Measurements from ENCODE around the gene LIFR.
"Not testable (repeated sequence)": the region's sequence is repeated elsewhere in the genome, so short reads cannot be mapped to it uniquely, and the experiment has no call there.

Gene LIFR

GRCh38 chr5:38582293-38582974 lies 26.0 kb upstream of the LIFR start:
- DNase-seq (ENCODE audit: low read depth, low spot score): no peak
- Histone ChIP-seq H3K27ac (ENCODE audit: low read length) (no peak overlapping the region), H3K9me3 (ENCODE audit: control insufficient read depth, insufficient read depth, low read length) (no peaks in the 10 kb centered on the region), H3K4me1 (ENCODE audit: control insufficient read depth, insufficient read depth, low read length) (no peaks in the 10 kb centered on the region), H3K4me3 (ENCODE audit: low read length) (no peak overlapping the region), H3K27me3 (ENCODE audit: control insufficient read depth, insufficient read depth, low read length) (no peaks in the 10 kb centered on the region), H3K36me3 (ENCODE audit: control insufficient read depth, insufficient read depth, low read length) (no peaks in the 10 kb centered on the region)
- WGBS (ENCODE audit: insufficient coverage, insufficient read length): no CpG with 5 or more reads among the region's 5 CpGs

GRCh38 chr5:38581597-38581996 lies 25.2 kb upstream of the LIFR start:
- Histone ChIP-seq H3K9me3 (ENCODE audit: control insufficient read depth, insufficient read depth, low read length) (no peaks in the 10 kb centered on the region), H3K27ac (ENCODE audit: low read length) (no peak overlapping the region), H3K4me3 (ENCODE audit: low read length) (no peak overlapping the region), H3K4me1 (ENCODE audit: control insufficient read depth, insufficient read depth, low read length) (no peaks in the 10 kb centered on the region), H3K36me3 (ENCODE audit: control insufficient read depth, insufficient read depth, low read length) (no peaks in the 10 kb centered on the region), H3K27me3 (ENCODE audit: control insufficient read depth, insufficient read depth, low read length) (no peaks in the 10 kb centered on the region)
- WGBS (ENCODE audit: insufficient coverage, insufficient read length): no CpG with 5 or more reads among the region's 4 CpGs
- DNase-seq (ENCODE audit: low read depth, low spot score): no peak

DNA sequence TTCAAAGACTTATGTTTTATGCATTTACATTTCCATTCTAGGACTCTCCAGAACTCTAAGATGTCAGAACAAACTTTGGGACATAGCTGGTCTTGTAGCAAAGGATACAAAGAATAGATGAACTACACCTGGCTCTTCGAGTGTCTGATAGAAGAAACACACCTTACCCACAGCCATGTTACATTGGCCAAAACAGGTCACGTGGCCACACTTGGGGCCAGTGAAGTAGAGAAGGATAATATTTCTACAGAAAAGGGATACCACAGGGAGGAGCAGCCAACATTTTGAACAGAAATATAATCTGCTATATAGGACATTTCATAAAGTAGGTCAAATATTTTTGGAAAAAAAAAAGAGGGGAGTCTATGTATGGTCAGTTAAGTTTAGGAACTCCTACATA lies 22.7 kb upstream of the LIFR start:
- H3K9me3 ChIP-seq (ENCODE audit: control insufficient read depth, insufficient read depth, low read length): no peaks in the 10 kb centered on the region
- no peak for DNase-seq (ENCODE audit: low read depth, low spot score)
- WGBS (ENCODE audit: insufficient coverage, insufficient read length): no CpG with 5 or more reads among the region's 2 CpGs
- no peak overlapping the region for H3K27ac ChIP-seq (ENCODE audit: low read length)
- no peaks in the 10 kb centered on the region for H3K27me3 ChIP-seq (ENCODE audit: control insufficient read depth, insufficient read depth, low read length)
- no peaks in the 10 kb centered on the region for H3K36me3 ChIP-seq (ENCODE audit: control insufficient read depth, insufficient read depth, low read length)
- H3K4me3 ChIP-seq (ENCODE audit: low read length): no peak overlapping the region
- no peaks in the 10 kb centered on the region for H3K4me1 ChIP-seq (ENCODE audit: control insufficient read depth, insufficient read depth, low read length)

DNA sequence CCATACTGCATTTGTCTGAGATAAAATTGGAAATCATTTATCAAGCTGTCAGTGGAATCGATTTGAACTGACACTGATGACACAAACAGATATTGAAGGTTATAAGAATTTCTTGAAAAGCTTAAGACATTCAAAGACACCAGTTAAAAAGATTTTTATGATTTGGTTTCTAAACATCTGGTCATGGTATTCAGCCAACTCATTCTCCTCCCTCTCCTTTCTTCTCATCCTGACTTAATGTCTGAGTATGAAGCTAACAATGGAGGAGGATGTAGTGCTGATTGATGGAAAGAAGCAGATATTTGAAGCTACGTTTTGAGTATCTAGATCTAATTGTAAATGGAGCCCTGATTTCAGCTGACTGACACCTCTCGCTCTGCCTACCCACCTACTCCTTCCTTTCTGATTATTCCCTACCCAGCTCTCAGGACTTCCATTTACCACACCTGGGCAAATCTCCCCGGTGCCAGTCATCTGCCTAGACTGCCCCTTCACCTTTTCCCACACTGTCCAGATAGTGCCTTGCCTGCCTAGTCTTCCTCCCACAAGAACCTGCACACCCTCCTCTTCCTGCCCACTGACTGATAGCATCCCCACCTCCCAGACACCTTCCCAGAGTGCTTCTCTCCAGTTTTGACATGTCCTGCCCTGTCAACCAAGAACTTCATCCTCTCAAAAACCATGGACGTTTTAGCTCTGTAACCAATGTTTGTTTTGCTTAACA lies 20.7 kb upstream of the LIFR start:
- no CpG with 5 or more reads among the region's 5 CpGs for WGBS (ENCODE audit: insufficient coverage, insufficient read length)
- Histone ChIP-seq H3K36me3 (ENCODE audit: control insufficient read depth, insufficient read depth, low read length) (no peaks in the 10 kb centered on the region), H3K4me3 (ENCODE audit: low read length) (no peak overlapping the region), H3K4me1 (ENCODE audit: control insufficient read depth, insufficient read depth, low read length) (no peaks in the 10 kb centered on the region), H3K27ac (ENCODE audit: low read length) (no peak overlapping the region), H3K9me3 (ENCODE audit: control insufficient read depth, insufficient read depth, low read length) (no peaks in the 10 kb centered on the region), H3K27me3 (ENCODE audit: control insufficient read depth, insufficient read depth, low read length) (no peaks in the 10 kb centered on the region)
- no peak for DNase-seq (ENCODE audit: low read depth, low spot score)

DNA sequence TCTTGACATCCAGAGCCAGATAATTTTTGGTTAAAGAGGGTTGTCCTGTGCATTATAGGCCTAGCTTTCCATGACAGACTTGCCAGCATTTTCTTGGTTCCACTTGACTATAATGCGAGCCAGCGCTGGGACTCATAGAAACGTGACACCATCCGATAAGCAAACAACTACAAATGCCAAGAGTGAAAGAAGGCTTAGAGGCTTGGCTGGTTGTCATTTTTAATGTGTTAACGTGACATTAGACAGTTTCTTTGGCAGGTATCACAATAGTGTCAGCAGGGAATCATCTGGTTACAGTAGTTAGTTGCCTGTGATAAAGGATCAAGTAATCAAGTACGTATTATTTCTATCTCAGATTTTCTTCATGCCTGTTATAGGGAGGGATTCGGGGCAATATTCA lies 20.0 kb upstream of the LIFR start:
- H3K36me3 ChIP-seq (ENCODE audit: control insufficient read depth, insufficient read depth, low read length): no peaks in the 10 kb centered on the region
- H3K4me1 ChIP-seq (ENCODE audit: control insufficient read depth, insufficient read depth, low read length): no peaks in the 10 kb centered on the region
- no peak for DNase-seq (ENCODE audit: low read depth, low spot score)
- H3K4me3 ChIP-seq (ENCODE audit: low read length): no peak overlapping the region
- no peaks in the 10 kb centered on the region for H3K9me3 ChIP-seq (ENCODE audit: control insufficient read depth, insufficient read depth, low read length)
- no CpG with 5 or more reads among the region's 7 CpGs for WGBS (ENCODE audit: insufficient coverage, insufficient read length)
- H3K27ac ChIP-seq (ENCODE audit: low read length): no peak overlapping the region
- no peaks in the 10 kb centered on the region for H3K27me3 ChIP-seq (ENCODE audit: control insufficient read depth, insufficient read depth, low read length)

DNA sequence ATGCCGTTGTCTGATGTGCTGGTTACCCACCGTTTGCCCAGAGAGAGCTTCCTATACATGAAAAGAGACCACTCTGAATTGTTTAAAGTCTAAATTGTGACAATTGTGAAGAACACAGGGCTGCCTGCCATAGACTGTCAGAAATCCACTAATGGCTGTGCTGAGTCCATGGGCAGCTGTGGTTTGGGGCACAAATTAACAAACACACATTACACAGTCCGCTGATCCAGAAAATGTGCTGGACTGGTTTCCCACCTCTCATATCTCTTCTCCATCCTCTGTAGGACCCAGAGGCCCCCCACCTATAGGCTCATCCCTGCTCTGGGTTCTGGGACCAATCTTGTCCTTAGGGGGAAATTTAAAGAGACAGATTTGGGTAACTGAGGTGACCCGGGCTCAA lies 19.0 kb upstream of the LIFR start:
- Histone ChIP-seq H3K4me1 (ENCODE audit: control insufficient read depth, insufficient read depth, low read length) (no peaks in the 10 kb centered on the region), H3K27me3 (ENCODE audit: control insufficient read depth, insufficient read depth, low read length) (no peaks in the 10 kb centered on the region), H3K4me3 (ENCODE audit: low read length) (no peak overlapping the region), H3K36me3 (ENCODE audit: control insufficient read depth, insufficient read depth, low read length) (no peaks in the 10 kb centered on the region), H3K9me3 (ENCODE audit: control insufficient read depth, insufficient read depth, low read length) (no peaks in the 10 kb centered on the region), H3K27ac (ENCODE audit: low read length) (no peak overlapping the region)
- WGBS (ENCODE audit: insufficient coverage, insufficient read length): no CpG with 5 or more reads among the region's 4 CpGs
- no peak for DNase-seq (ENCODE audit: low read depth, low spot score)

- no peaks in the 10 kb centered on the region for H3K27me3 ChIP-seq (ENCODE audit: control insufficient read depth, insufficient read depth, low read length)
- no peak overlapping the region for H3K4me3 ChIP-seq (ENCODE audit: low read length)
- H3K36me3 ChIP-seq (ENCODE audit: control insufficient read depth, insufficient read depth, low read length): no peaks in the 10 kb centered on the region
- DNase-seq (ENCODE audit: low read depth, low spot score): no peak
- H3K4me1 ChIP-seq (ENCODE audit: control insufficient read depth, insufficient read depth, low read length): no peaks in the 10 kb centered on the region
- no CpG with 5 or more reads among the region's 4 CpGs for WGBS (ENCODE audit: insufficient coverage, insufficient read length)
- H3K9me3 ChIP-seq (ENCODE audit: control insufficient read depth, insufficient read depth, low read length): no peaks in the 10 kb centered on the region
- no peak overlapping the region for H3K27ac ChIP-seq (ENCODE audit: low read length)
These were observed 17.6 kb upstream of the LIFR start for GRCh38 chr5:38574009-38574408.

DNA sequence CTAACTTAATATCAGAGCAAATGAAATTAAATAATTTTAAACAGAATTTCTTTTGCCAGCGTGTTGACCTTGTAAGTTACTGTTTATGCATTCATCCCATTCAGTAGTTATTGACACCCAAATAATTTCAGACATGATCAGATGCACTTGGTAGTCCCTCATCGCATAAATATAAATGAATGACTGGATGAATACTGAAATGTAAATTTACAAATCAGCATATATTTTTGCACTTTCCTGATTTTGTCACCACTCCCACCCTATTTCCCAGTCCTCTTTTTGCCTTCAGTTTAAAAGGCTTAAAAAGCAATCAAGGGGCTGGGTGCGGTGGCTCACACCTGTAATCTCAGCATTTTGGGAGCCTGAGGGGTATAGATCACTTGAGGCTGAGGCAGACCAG lies 17.1 kb upstream of the LIFR start:
- Histone ChIP-seq H3K9me3 (ENCODE audit: control insufficient read depth, insufficient read depth, low read length) (no peaks in the 10 kb centered on the region), H3K4me3 (ENCODE audit: low read length) (no peak overlapping the region)
- no CpG with 5 or more reads among the region's 3 CpGs for WGBS (ENCODE audit: insufficient coverage, insufficient read length)

DNA sequence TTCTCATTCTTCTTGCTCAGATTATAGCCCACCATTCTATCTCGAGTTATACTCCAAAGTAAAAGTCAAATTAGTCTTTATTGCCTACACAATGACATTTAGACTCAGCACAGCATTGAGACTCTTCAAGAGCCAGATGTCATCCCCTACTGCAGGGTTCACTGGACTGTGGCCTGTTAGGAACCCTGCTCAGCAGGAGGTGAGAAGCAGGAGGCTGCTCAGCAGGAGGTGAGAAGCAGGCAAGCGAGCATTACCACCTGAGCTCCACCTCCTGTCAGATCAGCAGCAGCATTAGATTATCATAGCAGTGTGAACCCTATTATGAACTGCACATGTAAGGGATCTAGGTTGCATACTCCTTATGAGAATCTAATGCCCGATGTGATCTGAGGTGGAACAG lies 12.7 kb upstream of the LIFR start:
- no CpG with 5 or more reads among the region's 3 CpGs for WGBS (ENCODE audit: insufficient coverage, insufficient read length)
- H3K27ac ChIP-seq (ENCODE audit: low read length): no peak overlapping the region
- no peaks in the 10 kb centered on the region for H3K9me3 ChIP-seq (ENCODE audit: control insufficient read depth, insufficient read depth, low read length)
- no peak overlapping the region for H3K4me3 ChIP-seq (ENCODE audit: low read length)
- H3K36me3 ChIP-seq (ENCODE audit: control insufficient read depth, insufficient read depth, low read length): no peaks in the 10 kb centered on the region
- no peaks in the 10 kb centered on the region for H3K27me3 ChIP-seq (ENCODE audit: control insufficient read depth, insufficient read depth, low read length)
- DNase-seq (ENCODE audit: low read depth, low spot score): no peak
- no peaks in the 10 kb centered on the region for H3K4me1 ChIP-seq (ENCODE audit: control insufficient read depth, insufficient read depth, low read length)

More for the DNA sequence above, 17.1 kb upstream of the LIFR start:
- H3K27ac ChIP-seq (ENCODE audit: low read length): no peak overlapping the region
- no peak for DNase-seq (ENCODE audit: low read depth, low spot score)
- no peaks in the 10 kb centered on the region for H3K27me3 ChIP-seq (ENCODE audit: control insufficient read depth, insufficient read depth, low read length)
- H3K4me1 ChIP-seq (ENCODE audit: control insufficient read depth, insufficient read depth, low read length): no peaks in the 10 kb centered on the region
- H3K36me3 ChIP-seq (ENCODE audit: control insufficient read depth, insufficient read depth, low read length): no peaks in the 10 kb centered on the region

- not testable (repeated sequence) for H3K27me3 ChIP-seq (ENCODE audit: control insufficient read depth, insufficient read depth, low read length); H3K4me3 ChIP-seq (ENCODE audit: low read length); DNase-seq (ENCODE audit: low read depth, low spot score); H3K9me3 ChIP-seq (ENCODE audit: control insufficient read depth, insufficient read depth, low read length); H3K27ac ChIP-seq (ENCODE audit: low read length); H3K4me1 ChIP-seq (ENCODE audit: control insufficient read depth, insufficient read depth, low read length); H3K36me3 ChIP-seq (ENCODE audit: control insufficient read depth, insufficient read depth, low read length)
- no CpG with 5 or more reads among the region's 2 CpGs for WGBS (ENCODE audit: insufficient coverage, insufficient read length)
These were observed 10.9 kb upstream of the LIFR start for GRCh38 chr5:38567306-38567705.

GRCh38 chr5:38563624-38564023 lies 7.2 kb upstream of the LIFR start:
- Histone ChIP-seq H3K27ac (ENCODE audit: low read length) (no peak overlapping the region), H3K9me3 (ENCODE audit: control insufficient read depth, insufficient read depth, low read length) (no peaks in the 10 kb centered on the region), H3K4me1 (ENCODE audit: control insufficient read depth, insufficient read depth, low read length) (no peaks in the 10 kb centered on the region), H3K4me3 (ENCODE audit: low read length) (no peak overlapping the region), H3K27me3 (ENCODE audit: control insufficient read depth, insufficient read depth, low read length) (no peaks in the 10 kb centered on the region), H3K36me3 (ENCODE audit: control insufficient read depth, insufficient read depth, low read length) (no peaks in the 10 kb centered on the region)
- no peak for DNase-seq (ENCODE audit: low read depth, low spot score)
- no CpG with 5 or more reads among the region's 5 CpGs for WGBS (ENCODE audit: insufficient coverage, insufficient read length)

Data from iPS DF 6.9 (cell line).